Epithelial cell of esophagus (primary cell): Measurements from ENCODE around the gene MLANA.

Experiments used
- DNase-seq: peaks from one replicate; pipeline ENCODE4 v3.0.0; 2010; ENCODE audit warnings: low read depth
- H3K4me3 ChIP-seq: 2 replicates; pipeline ENCODE4 v1.5.1; 2011; ENCODE audit warnings: mild to moderate bottlenecking, low read length, control low read depth
- CTCF ChIP-seq: IDR thresholded peaks from 2 replicates; pipeline ENCODE4 v1.5.1; 2011; ENCODE audit warnings: low read depth, mild to moderate bottlenecking, low read length, control low read depth, inconsistent platforms; ENCODE audit not compliant: insufficient read depth; ENCODE audit errors: missing control alignments

MLANA gene

GRCh38 chr9:5897851-5898250 lies 7.2 kb downstream of the MLANA start:
- DNase-seq = no peak
- TF ChIP-seq CTCF = no peak
- no peak overlapping the region for H3K4me3 ChIP-seq

GRCh38 chr9:5899292-5899691 lies 8.6 kb downstream of the MLANA start:
- no peak overlapping the region for H3K4me3 ChIP-seq
- no peak for DNase-seq
- peak; percentile 25 for TF ChIP-seq CTCF

- DNase-seq = no peak
- H3K4me3 ChIP-seq = no peak overlapping the region
These were observed 9.9 kb downstream of the MLANA start for GRCh38 chr9:5900622-5901021.

GRCh38 chr9:5902377-5902776 lies 11.7 kb downstream of the MLANA start:
- H3K4me3 ChIP-seq = no peak overlapping the region
- no peak for DNase-seq
- TF ChIP-seq CTCF = no peak

More at GRCh38 chr9:5900622-5901021, 9.9 kb downstream of the MLANA start:
- TF ChIP-seq CTCF = no peak

- no peak for DNase-seq
- no peak overlapping the region for H3K4me3 ChIP-seq
- TF ChIP-seq CTCF = no peak
These were observed 18.2 kb downstream of the MLANA start for GRCh38 chr9:5908918-5909317.

- peak; percentile 33 for DNase-seq
- H3K4me3 ChIP-seq = no peak overlapping the region
- no peak for TF ChIP-seq CTCF
These were observed 19.3 kb downstream of the MLANA start for GRCh38 chr9:5909976-5910375.

GRCh38 chr9:5910413-5911057 lies 19.8 kb downstream of the MLANA start:
- no peak overlapping the region for H3K4me3 ChIP-seq
- DNase-seq = peak; percentile 25
- no peak for TF ChIP-seq CTCF
